ENCODE results near the gene DHRS7.

DHRS7 gene

GRCh38 chr14:60164712-60165546 is at the start of gene DHRS7:
TSS of gene DHRS7 (minus strand) at chr14:60165398. CDS start at chr14:60165309, 89 bp downstream.
- peak; percentile 78 for DNase-seq

- DNase-seq: no peak
These were observed 49.4 kb upstream of the DHRS7 start for GRCh38 chr14:60214415-60215126.

- DNase-seq: no peak
These were observed 48.8 kb upstream of the DHRS7 start for GRCh38 chr14:60214003-60214402.

GRCh38 chr14:60212503-60213371 is 47.5 kb upstream of the DHRS7 start:
- DNase-seq: no peak

- DNase-seq: no peak
These were observed 46.0 kb upstream of the DHRS7 start for GRCh38 chr14:60211153-60211552.

GRCh38 chr14:60210703-60211102 is 45.5 kb upstream of the DHRS7 start:
- no peak for DNase-seq

- no peak for DNase-seq
These were observed 41.8 kb upstream of the DHRS7 start for GRCh38 chr14:60206837-60207533.

GRCh38 chr14:60206249-60206670 is 41.1 kb upstream of the DHRS7 start:
- no peak for DNase-seq

GRCh38 chr14:60204843-60205774 is 39.9 kb upstream of the DHRS7 start:
- no peak for DNase-seq

- no peak for DNase-seq
These were observed 39.1 kb upstream of the DHRS7 start for GRCh38 chr14:60204104-60204842.

- no peak for DNase-seq
These were observed 34.1 kb upstream of the DHRS7 start for GRCh38 chr14:60199321-60199720.

GRCh38 chr14:60197629-60198303 is 32.6 kb upstream of the DHRS7 start:
- peak; percentile 30 for DNase-seq

- peak; percentile 90 for DNase-seq
These were observed 31.1 kb upstream of the DHRS7 start for GRCh38 chr14:60196291-60196690.

GRCh38 chr14:60195179-60195810 is 30.1 kb upstream of the DHRS7 start:
- peak; percentile 75 for DNase-seq

GRCh38 chr14:60189923-60190840 is 25.0 kb upstream of the DHRS7 start:
- no peak for DNase-seq

GRCh38 chr14:60188696-60189095 is 23.5 kb upstream of the DHRS7 start:
- no peak for DNase-seq

GRCh38 chr14:60188115-60188514 is 22.9 kb upstream of the DHRS7 start:
- peak; percentile 65 for DNase-seq

- peak; percentile 60 for DNase-seq
These were observed 19.8 kb upstream of the DHRS7 start for GRCh38 chr14:60184905-60185555.

Measured in hematopoietic multipotent progenitor cell treated with erythropoietin and hydrocortisone succinate and interleukin-3 and kit ligand, for 8 days (in vitro differentiated cells).